ENCODE measurements around the gene ST6GALNAC3. TPM values are rescaled to one million over a fixed set of nuclear protein-coding genes. Genes with fewer than 3 reads are reported as not detected.

The ST6GALNAC3 gene
- total RNA-seq, 1 donor from 2014 or later, result 62.3 TPM

DNA sequence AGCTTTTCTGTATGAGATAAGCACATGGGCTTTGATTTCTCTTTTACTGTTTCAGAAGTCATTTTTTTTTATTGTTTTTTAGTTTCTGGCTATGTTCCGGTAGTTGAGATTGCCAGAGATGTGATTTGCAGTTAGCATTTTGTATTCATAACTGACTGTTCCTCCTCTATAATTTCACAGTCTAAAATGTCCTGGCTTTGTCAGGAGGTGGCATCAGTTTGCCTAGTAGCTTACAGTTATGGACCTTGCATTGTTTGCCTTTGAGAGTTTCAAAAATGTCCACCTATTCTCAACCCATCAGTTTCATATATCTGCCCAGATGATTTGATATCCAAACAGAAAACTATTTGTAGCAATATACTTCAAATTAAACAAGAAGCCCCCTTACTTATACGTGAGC lies 39.5 kb upstream of the ST6GALNAC3 start:
- H3K27ac Mint-ChIP-seq, result no peak overlapping the region
- peaks cover 62% of the 10 kb centered on the region for H3K4me1 Mint-ChIP-seq
- H3K27me3 Mint-ChIP-seq (ENCODE audit: low read depth), result no peaks in the 10 kb centered on the region
- DNase-seq (ENCODE audit: low spot score in 2 of 2, unreplicated experiment in 2 of 2), result no peak
- no peaks in the 10 kb centered on the region for H3K36me3 Mint-ChIP-seq
- no peak overlapping the region for H3K4me3 Mint-ChIP-seq
- H3K9me3 Mint-ChIP-seq, result peaks cover 6% of the 10 kb centered on the region
- TF ChIP-seq, protein P1, sequence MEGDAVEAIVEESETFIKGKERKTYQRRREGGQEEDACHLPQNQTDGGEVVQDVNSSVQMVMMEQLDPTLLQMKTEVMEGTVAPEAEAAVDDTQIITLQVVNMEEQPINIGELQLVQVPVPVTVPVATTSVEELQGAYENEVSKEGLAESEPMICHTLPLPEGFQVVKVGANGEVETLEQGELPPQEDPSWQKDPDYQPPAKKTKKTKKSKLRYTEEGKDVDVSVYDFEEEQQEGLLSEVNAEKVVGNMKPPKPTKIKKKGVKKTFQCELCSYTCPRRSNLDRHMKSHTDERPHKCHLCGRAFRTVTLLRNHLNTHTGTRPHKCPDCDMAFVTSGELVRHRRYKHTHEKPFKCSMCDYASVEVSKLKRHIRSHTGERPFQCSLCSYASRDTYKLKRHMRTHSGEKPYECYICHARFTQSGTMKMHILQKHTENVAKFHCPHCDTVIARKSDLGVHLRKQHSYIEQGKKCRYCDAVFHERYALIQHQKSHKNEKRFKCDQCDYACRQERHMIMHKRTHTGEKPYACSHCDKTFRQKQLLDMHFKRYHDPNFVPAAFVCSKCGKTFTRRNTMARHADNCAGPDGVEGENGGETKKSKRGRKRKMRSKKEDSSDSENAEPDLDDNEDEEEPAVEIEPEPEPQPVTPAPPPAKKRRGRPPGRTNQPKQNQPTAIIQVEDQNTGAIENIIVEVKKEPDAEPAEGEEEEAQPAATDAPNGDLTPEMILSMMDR (IDR thresholded peaks at IDR 0.05; ENCODE audit: unreplicated experiment), result no peak

DNA sequence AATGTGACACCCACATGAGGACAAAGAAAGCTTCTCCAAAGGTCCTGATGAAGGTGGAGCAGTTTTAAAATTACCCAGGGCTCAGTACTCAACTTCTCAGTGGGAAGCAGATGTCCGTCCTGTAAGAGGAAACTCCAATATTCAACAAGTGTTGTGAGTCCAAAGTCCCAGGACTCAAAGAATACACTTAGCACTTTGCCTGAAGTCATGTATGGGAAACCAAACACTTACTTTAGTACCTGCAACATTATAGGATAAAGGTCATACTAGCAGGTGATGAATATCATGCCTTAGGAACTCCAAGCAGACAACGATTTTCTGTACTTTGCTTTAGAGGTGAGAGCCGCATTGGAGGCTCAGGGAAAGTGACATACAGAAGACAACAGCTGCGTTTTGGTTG lies 37.2 kb upstream of the ST6GALNAC3 start:
- peaks cover 6% of the 10 kb centered on the region for H3K9me3 Mint-ChIP-seq
- no peaks in the 10 kb centered on the region for H3K27me3 Mint-ChIP-seq (ENCODE audit: low read depth)
- TF ChIP-seq, protein P1 (IDR thresholded peaks at IDR 0.05; ENCODE audit: unreplicated experiment), result no peak
- H3K4me1 Mint-ChIP-seq, result peaks cover 62% of the 10 kb centered on the region
- H3K27ac Mint-ChIP-seq, result peak overlapping the region; percentile 80
- no peak for DNase-seq (ENCODE audit: low spot score in 2 of 2, unreplicated experiment in 2 of 2)
- no peak overlapping the region for H3K4me3 Mint-ChIP-seq
- H3K36me3 Mint-ChIP-seq, result no peaks in the 10 kb centered on the region

DNA sequence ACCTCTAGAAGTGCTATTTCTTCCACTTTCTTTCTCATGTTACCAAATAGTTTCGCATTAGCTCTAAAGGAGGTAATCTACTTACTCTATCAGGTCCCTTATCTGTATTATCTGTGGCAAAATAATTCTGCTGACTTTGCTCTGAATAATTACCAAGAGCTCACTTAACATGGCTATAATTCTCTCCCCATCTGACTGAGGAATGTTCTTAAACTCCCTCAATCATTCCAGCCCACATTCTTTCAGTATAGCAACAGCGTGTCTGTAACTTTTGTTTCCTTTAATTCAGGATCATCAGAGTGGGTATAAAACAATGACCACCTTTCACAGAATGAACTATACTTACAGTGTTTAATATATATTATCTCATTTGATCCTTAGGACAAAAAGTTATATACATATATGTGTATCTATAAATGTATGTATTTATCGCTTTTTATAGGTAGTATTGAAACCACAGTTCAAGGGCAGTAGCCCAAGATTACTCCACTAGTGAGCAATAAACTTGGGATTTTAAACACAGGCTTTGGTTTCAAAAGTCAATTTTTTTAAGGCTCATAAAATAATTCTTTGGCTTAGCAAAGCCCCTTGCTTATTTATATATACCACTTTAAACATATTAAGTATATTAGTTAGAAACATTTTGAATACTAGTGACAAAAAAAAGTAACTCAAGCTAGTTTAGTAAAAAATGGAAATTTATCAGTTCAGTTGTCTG lies 36.1 kb upstream of the ST6GALNAC3 start:
- no peaks in the 10 kb centered on the region for H3K36me3 Mint-ChIP-seq
- DNase-seq (ENCODE audit: low spot score in 2 of 2, unreplicated experiment in 2 of 2), result no peak
- peaks cover 6% of the 10 kb centered on the region for H3K9me3 Mint-ChIP-seq
- H3K27me3 Mint-ChIP-seq (ENCODE audit: low read depth), result no peaks in the 10 kb centered on the region
- TF ChIP-seq, protein P1 (IDR thresholded peaks at IDR 0.05; ENCODE audit: unreplicated experiment), result no peak
- H3K4me3 Mint-ChIP-seq, result no peak overlapping the region
- peak overlapping the region; percentile 94 for H3K27ac Mint-ChIP-seq
- peaks cover 53% of the 10 kb centered on the region for H3K4me1 Mint-ChIP-seq

DNA sequence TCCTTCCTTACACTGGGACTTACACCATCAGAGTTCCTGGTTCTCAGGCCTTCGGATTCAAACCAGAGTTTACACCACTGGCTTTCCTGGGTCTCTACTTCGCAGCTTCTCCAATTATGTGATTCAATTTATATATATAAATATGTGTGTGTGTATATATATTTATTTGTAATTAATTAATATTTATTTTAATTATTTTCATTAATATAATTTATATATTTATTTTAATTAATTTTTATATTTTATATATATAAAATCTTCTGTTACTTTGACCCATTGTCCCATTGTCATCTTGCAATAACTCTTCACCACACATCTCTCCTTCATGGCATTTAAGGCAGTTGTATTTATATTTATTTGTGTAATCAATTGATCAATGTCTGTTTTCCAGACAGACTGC lies 28.4 kb upstream of the ST6GALNAC3 start:
- DNase-seq (ENCODE audit: low spot score in 2 of 2, unreplicated experiment in 2 of 2), result no peak
- no peaks in the 10 kb centered on the region for H3K9me3 Mint-ChIP-seq
- H3K27ac Mint-ChIP-seq, result no peak overlapping the region
- H3K36me3 Mint-ChIP-seq, result no peaks in the 10 kb centered on the region
- TF ChIP-seq, protein P1 (IDR thresholded peaks at IDR 0.05; ENCODE audit: unreplicated experiment), result no peak
- no peak overlapping the region for H3K4me3 Mint-ChIP-seq
- no peaks in the 10 kb centered on the region for H3K27me3 Mint-ChIP-seq (ENCODE audit: low read depth)
- H3K4me1 Mint-ChIP-seq, result peaks cover 37% of the 10 kb centered on the region

DNA sequence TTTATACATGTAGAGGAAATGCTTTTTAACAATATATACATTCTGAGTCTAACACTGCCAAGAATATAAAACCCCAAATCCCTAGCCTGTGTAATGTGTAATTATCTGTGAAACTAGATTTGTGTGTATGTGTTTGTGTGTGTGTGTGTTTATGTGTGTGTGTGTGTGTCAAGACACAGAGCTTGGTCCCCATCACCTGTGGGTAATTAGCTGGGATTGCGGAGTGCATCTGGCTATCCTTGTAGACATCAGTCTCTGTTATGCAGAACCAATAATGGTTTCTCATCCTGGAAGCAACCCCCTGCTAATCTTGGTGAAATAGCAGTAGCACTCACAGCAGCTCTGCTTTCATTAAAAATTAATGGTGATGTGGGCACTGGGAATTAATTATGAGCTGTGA lies 26.3 kb upstream of the ST6GALNAC3 start:
- H3K4me3 Mint-ChIP-seq, result no peak overlapping the region
- no peaks in the 10 kb centered on the region for H3K9me3 Mint-ChIP-seq
- H3K27ac Mint-ChIP-seq, result peak overlapping the region; percentile 71

More for the DNA sequence above, 26.3 kb upstream of the ST6GALNAC3 start:
- Mint-ChIP-seq H3K4me1 (peaks cover 44% of the 10 kb centered on the region), H3K27me3 (ENCODE audit: low read depth) (no peaks in the 10 kb centered on the region), H3K36me3 (no peaks in the 10 kb centered on the region)
- TF ChIP-seq, protein P1 (IDR thresholded peaks at IDR 0.05; ENCODE audit: unreplicated experiment), result no peak
- DNase-seq (ENCODE audit: low spot score in 2 of 2, unreplicated experiment in 2 of 2), result no peak

All from mesothelial cell of epicardium (in vitro differentiated cells).